HepG2 (cell line): ENCODE measurements around the gene VWA7. TPM values are rescaled to one million over a fixed set of nuclear protein-coding genes. Genes with fewer than 3 reads are reported as not detected.

Experiments
- CEBPB ChIP-seq: IDR thresholded peaks from 2 replicates; pipeline ENCODE4 v1.6.1; 2011; ENCODE audit warnings: low read depth, low read length, improper control_type of control experiment, borderline replicate concordance
- E2F1 ChIP-seq: sonication (generic); formaldehyde crosslinking; IDR thresholded peaks from 2 replicates; pipeline ENCODE4 v1.5.0; 2020; ENCODE audit warnings: missing genetic modification reagents
- HMG20A ChIP-seq: IDR thresholded peaks from 2 replicates; pipeline ENCODE4 v1.6.1; 2016; ENCODE audit warnings: borderline replicate concordance
- HOXD1 ChIP-seq: sonication (generic); formaldehyde crosslinking; IDR thresholded peaks from 2 replicates; pipeline ENCODE4 v1.5.0; 2020; ENCODE audit warnings: missing genetic modification reagents
- KDM5B ChIP-seq: sonication (generic); formaldehyde crosslinking; IDR thresholded peaks from 2 replicates; pipeline ENCODE4 v1.4.0; 2020; ENCODE audit warnings: missing genetic modification reagents, mild to moderate bottlenecking, borderline replicate concordance
- MED8 ChIP-seq: sonication (generic); formaldehyde crosslinking; IDR thresholded peaks from 2 replicates; pipeline ENCODE4 v1.8.1; 2023; ENCODE audit warnings: mild to moderate bottlenecking, missing genetic modification reagents; ENCODE audit not compliant: insufficient replicate concordance
- PCBP2 ChIP-seq: fragments of 200-400 bp; formaldehyde crosslinking; optimal IDR thresholded peaks from 2 replicates; pipeline ENCODE3; 2018; ENCODE audit warnings: low read length, low read depth; ENCODE audit not compliant: poor library complexity, severe bottlenecking
- POLR2A ChIP-seq, 2 experiments: IDR thresholded peaks; 2 replicates each; pipeline ENCODE4 v1.6.1; 2011; ENCODE audit warnings: low read depth in 2 of 2, low read length in 2 of 2, mild to moderate bottlenecking in 1 of 2, moderate library complexity in 1 of 2; ENCODE audit not compliant: insufficient read depth in 1 of 2
- POLR2G ChIP-seq: fragments of 200-400 bp; formaldehyde crosslinking; IDR thresholded peaks from 2 replicates; pipeline ENCODE4 v1.6.1; 2018; ENCODE audit warnings: mild to moderate bottlenecking, low read depth, low read length, moderate library complexity
- REL ChIP-seq: sonication (generic); formaldehyde crosslinking; conservative IDR thresholded peaks from 2 replicates; pipeline ENCODE4 v1.8.0; 2022; ENCODE audit warnings: mild to moderate bottlenecking, missing genetic modification reagents, moderate library complexity
- REPIN1 ChIP-seq: sonication (generic); formaldehyde crosslinking; IDR thresholded peaks from 2 replicates; pipeline ENCODE4 v1.8.0; 2022; ENCODE audit warnings: missing genetic modification reagents, low read depth, mild to moderate bottlenecking, borderline replicate concordance
- SUZ12 ChIP-seq: fragments of 150-350 bp; IDR thresholded peaks from 2 replicates; pipeline ENCODE4 v1.6.1; 2014; ENCODE audit warnings: low read depth, low read length
- ZNF3 ChIP-seq: IDR thresholded peaks from 2 replicates; pipeline ENCODE4 v1.7.0; 2017; ENCODE audit warnings: inconsistent platforms
- ZNF564 ChIP-seq: sonication (generic); formaldehyde crosslinking; IDR thresholded peaks from 2 replicates; pipeline ENCODE4 v1.8.1; 2023; ENCODE audit warnings: mild to moderate bottlenecking, missing genetic modification reagents
- ZNF800 ChIP-seq: sonication (generic); formaldehyde crosslinking; IDR thresholded peaks from 2 replicates; pipeline ENCODE4 v1.4.0; 2020; ENCODE audit warnings: missing genetic modification reagents
- polyA plus RNA-seq, 8 experiments: library from polyadenylated mRNA; depleted of rRNA in 3 of 8; stranded (reverse) in 7 of 8; unstranded in 1 of 8; fragments of >200 nt; fragmentation: Illumina TruSeq in 4 of 8; extraction: Trizol in 4 of 8; gene quantifications; 2 replicates each; pipeline versions ENCODE4 v1.2.1 to v1.2.3, GENCODE V29; 2011 to 2016; ENCODE audit warnings: low read depth in 4 of 8, missing spikeins in 1 of 8, mixed read lengths in 1 of 8; ENCODE audit not compliant: insufficient read depth in 1 of 8
- total RNA-seq, 5 experiments: library from RNA; depleted of rRNA; stranded (reverse); fragments of >200 nt; fragmentation: Illumina TruSeq; extraction: Trizol; gene quantifications; 2 replicates each; pipeline ENCODE4 v1.2.3, GENCODE V29; 2016; ENCODE audit warnings: low read depth in 1 of 5
- TF ChIP-seq, protein P1 (sequence below), 2 experiments: sonication (generic) in 1 of 2; formaldehyde crosslinking in 1 of 2; IDR thresholded peaks; 2 replicates each; pipeline versions ENCODE4 v1.5.1 to v1.6.1; 2011 to 2020; ENCODE audit warnings: borderline replicate concordance in 1 of 2, low read depth in 1 of 2, low read length in 1 of 2, mild to moderate bottlenecking in 1 of 2, missing genetic modification reagents in 1 of 2, moderate library complexity in 1 of 2
- TF ChIP-seq, protein P2 (sequence below): sonication (generic); formaldehyde crosslinking; conservative IDR thresholded peaks from 2 replicates; pipeline ENCODE4 v1.4.0; 2020; ENCODE audit warnings: missing genetic modification reagents
- TF ChIP-seq, protein P3 (sequence below): sonication (generic); formaldehyde crosslinking; IDR thresholded peaks from 2 replicates; pipeline ENCODE4 v1.5.1; 2020; ENCODE audit warnings: missing genetic modification reagents, mild to moderate bottlenecking, borderline replicate concordance
- TF ChIP-seq, protein P4 (sequence below): sonication (generic); formaldehyde crosslinking; IDR thresholded peaks from 2 replicates; pipeline ENCODE4 v1.8.0; 2022; ENCODE audit warnings: mild to moderate bottlenecking, missing genetic modification reagents, moderate library complexity

Gene VWA7
- total and polyA plus RNA-seq, 2 of the 13 experiments (the other 11 are each of a cell fraction or from before 2014, with no cell fraction given) = 0.86 to 3.3 TPM

DNA sequence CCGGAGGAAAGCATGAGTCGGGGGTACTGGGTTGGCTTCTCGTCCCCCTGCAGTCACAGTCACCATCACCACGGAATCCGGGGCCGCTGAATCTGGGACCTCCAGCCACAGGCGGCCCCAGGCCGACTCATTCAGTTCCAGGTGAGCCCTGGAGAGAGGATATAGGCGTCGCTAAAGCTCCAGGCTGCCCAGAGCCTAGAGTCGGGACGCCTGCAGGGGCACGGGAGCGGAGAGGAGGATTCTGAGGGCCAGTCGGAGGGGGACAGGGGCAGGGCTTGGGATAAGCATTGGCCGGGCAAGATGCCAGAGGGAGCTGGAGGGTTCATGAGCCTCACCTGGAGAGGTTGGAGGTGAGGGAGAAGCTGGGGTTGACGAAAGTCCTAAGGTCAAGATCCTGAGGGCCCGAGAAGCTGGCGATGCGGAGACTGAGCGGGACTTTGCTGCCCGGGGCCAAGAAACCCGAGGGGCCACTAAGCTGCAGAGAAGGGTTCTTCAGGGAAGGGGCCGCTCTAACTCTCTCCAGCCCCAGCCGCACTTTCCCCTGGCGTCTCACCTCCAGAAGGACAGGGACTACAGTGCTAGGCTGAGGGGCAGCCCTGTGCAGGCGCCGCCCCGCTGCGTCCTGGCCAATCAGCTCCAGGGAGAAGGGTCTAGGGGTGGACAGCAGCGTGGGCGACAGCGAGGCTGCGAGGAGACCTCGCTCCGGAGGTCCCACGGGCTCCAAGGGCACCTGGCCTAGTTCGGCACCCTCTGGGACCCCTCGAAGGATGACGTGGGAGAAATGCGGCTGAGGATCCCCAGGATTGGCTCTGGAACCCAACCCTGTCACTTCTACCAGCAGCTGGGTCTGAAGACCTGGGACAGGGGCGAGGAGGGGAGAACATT is 11.0 kb downstream of the VWA7 start (continued):
- TF ChIP-seq, protein P1, sequence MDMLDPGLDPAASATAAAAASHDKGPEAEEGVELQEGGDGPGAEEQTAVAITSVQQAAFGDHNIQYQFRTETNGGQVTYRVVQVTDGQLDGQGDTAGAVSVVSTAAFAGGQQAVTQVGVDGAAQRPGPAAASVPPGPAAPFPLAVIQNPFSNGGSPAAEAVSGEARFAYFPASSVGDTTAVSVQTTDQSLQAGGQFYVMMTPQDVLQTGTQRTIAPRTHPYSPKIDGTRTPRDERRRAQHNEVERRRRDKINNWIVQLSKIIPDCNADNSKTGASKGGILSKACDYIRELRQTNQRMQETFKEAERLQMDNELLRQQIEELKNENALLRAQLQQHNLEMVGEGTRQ (IDR thresholded peaks at IDR 0.05; ENCODE audit: low read depth, low read length) = no peak
- TF ChIP-seq, protein P1 (CRISPR knock-in tag; IDR thresholded peaks at IDR 0.05; ENCODE audit: borderline replicate concordance) = no peak
- no peak for TF ChIP-seq HMG20A
- TF ChIP-seq, protein P2, sequence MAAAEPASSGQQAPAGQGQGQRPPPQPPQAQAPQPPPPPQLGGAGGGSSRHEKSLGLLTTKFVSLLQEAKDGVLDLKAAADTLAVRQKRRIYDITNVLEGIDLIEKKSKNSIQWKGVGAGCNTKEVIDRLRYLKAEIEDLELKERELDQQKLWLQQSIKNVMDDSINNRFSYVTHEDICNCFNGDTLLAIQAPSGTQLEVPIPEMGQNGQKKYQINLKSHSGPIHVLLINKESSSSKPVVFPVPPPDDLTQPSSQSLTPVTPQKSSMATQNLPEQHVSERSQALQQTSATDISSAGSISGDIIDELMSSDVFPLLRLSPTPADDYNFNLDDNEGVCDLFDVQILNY (CRISPR knock-in tag) = no peak
- no peak for TF ChIP-seq REL (CRISPR knock-in tag)
- peak; percentile 86 for TF ChIP-seq POLR2G
- TF ChIP-seq ZNF800 = no peak
- 0 out of 2 replicates have a peak, but pooled peaks have one; percentile 48 for TF ChIP-seq HOXD1 (CRISPR knock-in tag)
- peak; percentile 63 for TF ChIP-seq KDM5B (CRISPR knock-in tag)
- no peak for TF ChIP-seq REPIN1 (CRISPR knock-in tag)
- TF ChIP-seq, protein P3, sequence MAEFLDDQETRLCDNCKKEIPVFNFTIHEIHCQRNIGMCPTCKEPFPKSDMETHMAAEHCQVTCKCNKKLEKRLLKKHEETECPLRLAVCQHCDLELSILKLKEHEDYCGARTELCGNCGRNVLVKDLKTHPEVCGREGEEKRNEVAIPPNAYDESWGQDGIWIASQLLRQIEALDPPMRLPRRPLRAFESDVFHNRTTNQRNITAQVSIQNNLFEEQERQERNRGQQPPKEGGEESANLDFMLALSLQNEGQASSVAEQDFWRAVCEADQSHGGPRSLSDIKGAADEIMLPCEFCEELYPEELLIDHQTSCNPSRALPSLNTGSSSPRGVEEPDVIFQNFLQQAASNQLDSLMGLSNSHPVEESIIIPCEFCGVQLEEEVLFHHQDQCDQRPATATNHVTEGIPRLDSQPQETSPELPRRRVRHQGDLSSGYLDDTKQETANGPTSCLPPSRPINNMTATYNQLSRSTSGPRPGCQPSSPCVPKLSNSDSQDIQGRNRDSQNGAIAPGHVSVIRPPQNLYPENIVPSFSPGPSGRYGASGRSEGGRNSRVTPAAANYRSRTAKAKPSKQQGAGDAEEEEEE (CRISPR knock-in tag) = no peak
- TF ChIP-seq ZNF564 (CRISPR knock-in tag) = no peak
- no peak for TF ChIP-seq MED8 (CRISPR knock-in tag)
- TF ChIP-seq POLR2A (IDR thresholded peaks at IDR 0.05; ENCODE audit: insufficient read depth in 1 of 2, low read depth in 2 of 2, low read length in 2 of 2) = peak; percentile 45 to 89; a peak in 3 of 4 replicates
- TF ChIP-seq, protein P4, sequence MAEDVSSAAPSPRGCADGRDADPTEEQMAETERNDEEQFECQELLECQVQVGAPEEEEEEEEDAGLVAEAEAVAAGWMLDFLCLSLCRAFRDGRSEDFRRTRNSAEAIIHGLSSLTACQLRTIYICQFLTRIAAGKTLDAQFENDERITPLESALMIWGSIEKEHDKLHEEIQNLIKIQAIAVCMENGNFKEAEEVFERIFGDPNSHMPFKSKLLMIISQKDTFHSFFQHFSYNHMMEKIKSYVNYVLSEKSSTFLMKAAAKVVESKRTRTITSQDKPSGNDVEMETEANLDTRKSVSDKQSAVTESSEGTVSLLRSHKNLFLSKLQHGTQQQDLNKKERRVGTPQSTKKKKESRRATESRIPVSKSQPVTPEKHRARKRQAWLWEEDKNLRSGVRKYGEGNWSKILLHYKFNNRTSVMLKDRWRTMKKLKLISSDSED (CRISPR knock-in tag) = no peak
- TF ChIP-seq ZNF3 (CRISPR knock-in tag) = no peak
- TF ChIP-seq SUZ12 = no peak
- TF ChIP-seq E2F1 (CRISPR knock-in tag) = no peak
- no peak for TF ChIP-seq PCBP2
- no peak for TF ChIP-seq CEBPB
